K562 (cell line): ENCODE data around the gene VWA8. TPM values are rescaled to one million over a fixed set of nuclear protein-coding genes. Genes with fewer than 3 reads are reported as not detected.
A peak's percentile ranks its signal among the peaks of the same experiment; 100 is the strongest.

ENCODE experiments used
- ATAC-seq: fragments of 200-7000 bp; cut with Tn5 transposase; 3 replicates; pipeline ENCODE4 v1.9.1; 2020; ENCODE audit warnings: moderate library complexity
- BruUV-seq: library from RNA; stranded (reverse); fragments of 400-500 nt; replicated peaks from 2 replicates; lab custom pipeline; 2021; lab: Mats Ljungman, UMichigan
- CTCF ChIA-PET: fragments of 300-600 bp; formaldehyde crosslinking; extraction: SDS; loops from one replicate; lab custom pipeline; 2021; ENCODE audit warnings: low intra/inter-chr PET ratio; lab: Yijun Ruan, JAX
- POLR2A ChIA-PET: fragments of 300-600, 350-650 bp; sonication (Branson Sonifier 250); formaldehyde crosslinking; extraction: SDS; loops from one replicate; lab custom pipeline; 2021; ENCODE audit warnings: antibody characterized with exemption, inconsistent platforms; lab: Yijun Ruan, JAX
- DNase-seq, 4 experiments: peaks; one replicate each; pipeline versions ENCODE4 v3.0.0 to v3.0.0-alpha.2; 2011 to 2018; ENCODE audit warnings: low spot score in 3 of 4, mixed read lengths in 3 of 4; ENCODE audit errors: extremely low read depth in 1 of 4
- FAIRE-seq: peaks from 2 replicates; lab custom pipeline; 2011; peaks lifted over from hg19 to GRCh38; lab: Jason Lieb, UNC
- H2AFZ ChIP-seq: 2 replicates; pipeline ENCODE4 v1.6.0; 2011; ENCODE audit warnings: low read depth, low read length, control low read depth, inconsistent platforms
- H3K27ac ChIP-seq: fragments of 200-600 bp; 3 replicates; pipeline ENCODE4 v1.8.0; 2011; ENCODE audit warnings: low read depth, mild to moderate bottlenecking, control low read depth, inconsistent platforms, low read length, moderate library complexity, mixed read lengths; ENCODE audit errors: extremely low read depth
- H3K27me3 ChIP-seq, 2 experiments: fragments of 300-600 bp in 1 of 2; 2 replicates in 1 of 2; 3 replicates in 1 of 2; pipeline versions ENCODE4 v1.6.0 to v1.8.0; 2011; ENCODE audit warnings: inconsistent platforms in 2 of 2, low read length in 2 of 2, mild to moderate bottlenecking in 1 of 2, mixed read lengths in 1 of 2, moderate library complexity in 1 of 2; ENCODE audit not compliant: control insufficient read depth in 2 of 2, insufficient read depth in 2 of 2
- H3K36me3 ChIP-seq: fragments of 300-600 bp; 3 replicates; pipeline ENCODE4 v1.8.0; 2011; ENCODE audit warnings: mild to moderate bottlenecking, low read length, inconsistent platforms; ENCODE audit not compliant: control insufficient read depth, insufficient read depth
- H3K4me1 ChIP-seq, 2 experiments: fragments of 200-600 bp in 1 of 2; replicated peaks in 1 of 2; 2 replicates in 1 of 2; 3 replicates in 1 of 2; pipeline versions ENCODE4 v1.5.1 to v1.8.0; 2011; ENCODE audit warnings: inconsistent platforms in 2 of 2, low read length in 2 of 2, mild to moderate bottlenecking in 1 of 2, mixed read lengths in 1 of 2, moderate library complexity in 1 of 2; ENCODE audit not compliant: control insufficient read depth in 2 of 2, insufficient read depth in 2 of 2
- H3K4me2 ChIP-seq: 2 replicates; pipeline ENCODE4 v1.6.1; 2011; ENCODE audit warnings: low read length, control low read depth, inconsistent platforms, mixed read lengths; ENCODE audit not compliant: insufficient read depth
- H3K4me3 ChIP-seq: fragments of 200-600 bp; sonication (generic), shearing (Covaris generic); 2 replicates; pipeline ENCODE4 v1.5.1; 2016; ENCODE audit warnings: control low read depth, inconsistent platforms
- H3K79me2 ChIP-seq: fragments of 200-600 bp; 3 replicates; pipeline ENCODE4 v1.8.0; 2011; ENCODE audit warnings: low read length, inconsistent platforms; ENCODE audit not compliant: control insufficient read depth, insufficient read depth
- H3K9ac ChIP-seq, 2 experiments: 2 replicates each; pipeline versions ENCODE4 v1.6.0 to v1.6.1; 2011; ENCODE audit warnings: low read depth in 2 of 2, low read length in 2 of 2, control low read depth in 1 of 2, inconsistent platforms in 1 of 2, mild to moderate bottlenecking in 1 of 2, mixed read lengths in 1 of 2; ENCODE audit not compliant: insufficient read depth in 1 of 2
- H3K9me1 ChIP-seq: one replicate; pipeline ENCODE4 v1.6.0; 2011; ENCODE audit warnings: inconsistent platforms, mild to moderate bottlenecking, low read length, moderate library complexity; ENCODE audit not compliant: control insufficient read depth, insufficient read depth
- H3K9me3 ChIP-seq: replicated peaks from 2 replicates; pipeline ENCODE4 v1.5.1; 2011; ENCODE audit warnings: low read depth, low read length, inconsistent platforms; ENCODE audit not compliant: control insufficient read depth, insufficient read depth
- H4K20me1 ChIP-seq: replicated peaks from 2 replicates; pipeline ENCODE4 v1.6.1; 2011; ENCODE audit warnings: low read length, inconsistent platforms, mixed read lengths; ENCODE audit not compliant: control insufficient read depth, insufficient read depth
- DLX4 ChIP-seq: fragments of 250-450 bp; sonication (Bioruptor Pico); IDR thresholded peaks from 2 replicates; pipeline ENCODE4 v1.6.1; 2021; ENCODE audit warnings: mild to moderate bottlenecking
- ELF4 ChIP-seq: fragments of 450-650 bp; formaldehyde crosslinking; IDR thresholded peaks from 2 replicates; pipeline ENCODE4 v1.4.0; 2022; ENCODE audit warnings: missing genetic modification characterization
- HNRNPK ChIP-seq: fragments of 200-400 bp; formaldehyde crosslinking; IDR thresholded peaks from one replicate; pipeline ENCODE4 v1.6.1; 2018; ENCODE audit warnings: mild to moderate bottlenecking, low read depth, low read length; ENCODE audit not compliant: poor library complexity, severe bottlenecking
- SAP30 ChIP-seq: fragments of 200-600 bp; sonication (generic); IDR thresholded peaks from 2 replicates; pipeline ENCODE4 v1.6.1; 2012; ENCODE audit warnings: borderline replicate concordance, low read depth, mild to moderate bottlenecking, moderate library complexity, low read length, control low read depth, inconsistent platforms; ENCODE audit not compliant: insufficient read depth, poor library complexity, severe bottlenecking
- TSHZ1 ChIP-seq: fragments of 250-450 bp; sonication (Bioruptor Pico); IDR thresholded peaks from 2 replicates; pipeline ENCODE4 v1.4.0; 2020; ENCODE audit warnings: mild to moderate bottlenecking, moderate library complexity
- ZNF239 ChIP-seq: fragments of 250-450 bp; sonication (Bioruptor Pico); IDR thresholded peaks from 2 replicates; pipeline ENCODE4 v1.4.0; 2020; ENCODE audit warnings: mild to moderate bottlenecking
- ZNF253 ChIP-seq: fragments of 250-450 bp; sonication (Bioruptor Pico); conservative IDR thresholded peaks from 2 replicates; pipeline ENCODE4 v1.6.1; 2021; ENCODE audit warnings: mild to moderate bottlenecking
- WGBS: fragments of 100-300 bp; shearing (Covaris generic); methylation state at CpG from one replicate; pipeline ENCODE4 v1.1.6; 2016; ENCODE audit warnings: low coverage, mixed read lengths; ENCODE audit not compliant: insufficient coverage; ENCODE audit errors: missing lambda C conversion rate; 5-methylcytosine and 5-hydroxymethylcytosine counted together
- in situ Hi-C: fragments of 300-500 bp; cut with MboI; formaldehyde crosslinking; loops from 4 replicates; pipeline ENCODE4 v1.15.0; 2018; ENCODE audit warnings: inconsistent platforms, mixed read lengths
- intact Hi-C: fragments of 100-400 bp; cut with micrococcal nuclease; formaldehyde crosslinking; loops from 2 replicates; pipeline ENCODE4 v1.14.2; 2022
- polyA plus RNA-seq, 8 experiments: library from polyadenylated mRNA; depleted of rRNA in 4 of 8; stranded (reverse) in 5 of 8; unstranded in 3 of 8; fragments of >200 nt; fragmentation: Nextera tagmentation in 2 of 8; fragmentation: Illumina TruSeq in 1 of 8; extraction: Ambion mirVana in 2 of 8; extraction: Trizol in 1 of 8; gene quantifications; 2 replicates each; pipeline versions ENCODE4 v1.2.1 to v1.2.3, GENCODE V29; 2011 to 2014; ENCODE audit warnings: inconsistent platforms in 1 of 8, missing spikeins in 1 of 8
- total RNA-seq, 7 experiments: library from RNA; depleted of rRNA in 6 of 7; stranded (reverse); fragments of >200 nt in 6 of 7; fragmentation: Illumina TruSeq in 2 of 7; extraction: Trizol in 2 of 7; gene quantifications; 2 replicates each; pipeline versions ENCODE4 v1.2.1 to v1.2.3, GENCODE V29; 2011 to 2021; ENCODE audit warnings: low replicate concordance in 1 of 7

Gene VWA8
- total and polyA plus RNA-seq, 9 of the 15 experiments (the other 6 are each of a cell fraction or from before 2014, with no cell fraction given): 2.1 to 18.5 (median 13.3) TPM

- FAIRE-seq: peak; percentile 19
- no peak overlapping the region for H3K27ac ChIP-seq
- H3K4me2 ChIP-seq: no peak overlapping the region
- intact Hi-C loops (no loop called here), in situ Hi-C loops (no loop called here)
- POLR2A ChIA-PET: no interaction called here
- no peaks in the 10 kb centered on the region for H4K20me1 ChIP-seq
- no peak overlapping the region for H2AFZ ChIP-seq
- peaks cover 0 to 5% of the 10 kb centered on the region in 2 experiments; a peak in 2 of 5 replicates for H3K4me1 ChIP-seq
- H3K36me3 ChIP-seq: peaks cover 12% of the 10 kb centered on the region; the same call in 2 of the 3 replicates
- no peak overlapping the region for H3K9ac ChIP-seq
- no peak for TF ChIP-seq SAP30
- no peak for TF ChIP-seq ELF4 (CRISPR knock-in tag)
- no peak for TF ChIP-seq ZNF239 (CRISPR knock-in tag)
- no peak for TF ChIP-seq HNRNPK
- no peak for TF ChIP-seq ZNF253 (CRISPR knock-in tag)
- TF ChIP-seq DLX4 (CRISPR knock-in tag): no peak
- no peak for TF ChIP-seq TSHZ1 (CRISPR knock-in tag)
- TF ChIP-seq, all 486 proteins: peak for 0
- no peaks in the 10 kb centered on the region for H3K27me3 ChIP-seq
- no peaks in the 10 kb centered on the region for H3K9me1 ChIP-seq
- H3K79me2 ChIP-seq: peaks cover 44% of the 10 kb centered on the region
- ATAC-seq: no peak
- CTCF ChIA-PET: no interaction called here
- no TSS peak for BruUV-seq
- no peak for DNase-seq
- WGBS: 0% methylated on average over 1 of the region's 1 CpG
- H3K4me3 ChIP-seq: no peak overlapping the region
- H3K9me3 ChIP-seq: no peaks in the 10 kb centered on the region
Observed at GRCh38 chr13:41938918-41939317, 22.0 kb downstream of the VWA8 start.
